K562 (cell line): ENCODE measurements around the gene TTLL8. TPM values are rescaled to one million over a fixed set of nuclear protein-coding genes. Genes with fewer than 3 reads are reported as not detected.

Source experiments
- HNRNPH1 ChIP-seq: fragments of 200-400 bp; formaldehyde crosslinking; optimal IDR thresholded peaks from 2 replicates; pipeline ENCODE3; 2017; ENCODE audit warnings: low read depth, mild to moderate bottlenecking, low read length, moderate library complexity
- L3MBTL2 ChIP-seq: fragments of 450-650 bp; IDR thresholded peaks from 2 replicates; pipeline ENCODE4 v1.6.1; 2016; ENCODE audit warnings: mild to moderate bottlenecking, moderate library complexity
- MTA3 ChIP-seq: fragments of 450-650 bp; formaldehyde crosslinking; IDR thresholded peaks from 2 replicates; pipeline ENCODE4 v1.6.1; 2017; ENCODE audit warnings: mild to moderate bottlenecking, borderline replicate concordance
- MYC ChIP-seq, 2 experiments: fragments of 250-450 bp in 1 of 2; sonication (Bioruptor Pico) in 1 of 2; IDR thresholded peaks; 2 replicates each; pipeline versions ENCODE4 v1.5.1 to v1.6.1; 2012 to 2021; ENCODE audit warnings: low read depth in 2 of 2, borderline replicate concordance in 1 of 2, improper control_type of control experiment in 1 of 2, low read length in 1 of 2, mild to moderate bottlenecking in 1 of 2, moderate library complexity in 1 of 2
- SAFB ChIP-seq: fragments of 200-400 bp; formaldehyde crosslinking; IDR thresholded peaks from 2 replicates; pipeline ENCODE4 v1.6.1; 2017; ENCODE audit warnings: low read depth, low read length, borderline replicate concordance
- TFAP4 ChIP-seq: sonication (generic); formaldehyde crosslinking; IDR thresholded peaks from 2 replicates; pipeline ENCODE4 v1.8.0; 2022; ENCODE audit warnings: missing genetic modification reagents, mild to moderate bottlenecking, moderate library complexity, borderline replicate concordance
- USF1 ChIP-seq: sonication (generic); formaldehyde crosslinking; IDR thresholded peaks from 2 replicates; pipeline ENCODE4 v1.9.0; 2022; ENCODE audit warnings: mild to moderate bottlenecking, missing genetic modification reagents
- ZBTB7A ChIP-seq: IDR thresholded peaks from 2 replicates; pipeline ENCODE4 v1.6.1; 2011; ENCODE audit warnings: low read depth, mild to moderate bottlenecking, low read length, moderate library complexity, borderline replicate concordance; ENCODE audit not compliant: control insufficient read depth
- ZNF143 ChIP-seq: sonication (generic); formaldehyde crosslinking; IDR thresholded peaks from 2 replicates; pipeline ENCODE4 v1.9.0; 2022; ENCODE audit warnings: mild to moderate bottlenecking, missing genetic modification reagents
- ZNF592 ChIP-seq: fragments of 450-650 bp; IDR thresholded peaks from 2 replicates; pipeline ENCODE4 v1.6.1; 2017; ENCODE audit warnings: antibody characterized with exemption, mild to moderate bottlenecking
- polyA plus RNA-seq, 8 experiments: library from polyadenylated mRNA; depleted of rRNA in 4 of 8; stranded (reverse) in 5 of 8; unstranded in 3 of 8; fragments of >200 nt; fragmentation: Nextera tagmentation in 2 of 8; fragmentation: Illumina TruSeq in 1 of 8; extraction: Ambion mirVana in 2 of 8; extraction: Trizol in 1 of 8; gene quantifications; 2 replicates each; pipeline versions ENCODE4 v1.2.1 to v1.2.3, GENCODE V29; 2011 to 2014; ENCODE audit warnings: inconsistent platforms in 1 of 8, missing spikeins in 1 of 8
- total RNA-seq, 7 experiments: library from RNA; depleted of rRNA in 6 of 7; stranded (reverse); fragments of >200 nt in 6 of 7; fragmentation: Illumina TruSeq in 2 of 7; extraction: Trizol in 2 of 7; gene quantifications; 2 replicates each; pipeline versions ENCODE4 v1.2.1 to v1.2.3, GENCODE V29; 2011 to 2021; ENCODE audit warnings: low replicate concordance in 1 of 7
- TF ChIP-seq, protein P1 (sequence below): fragments of 450-650 bp; formaldehyde crosslinking; IDR thresholded peaks from 2 replicates; pipeline ENCODE4 v1.4.0; 2022; ENCODE audit warnings: missing genetic modification characterization
- TF ChIP-seq, protein P2 (sequence below), 2 experiments: fragments of 200-800 bp in 1 of 2; sonication (Bioruptor generic) in 1 of 2; sonication (generic) in 1 of 2; formaldehyde crosslinking in 1 of 2; IDR thresholded peaks in 1 of 2; conservative IDR thresholded peaks in 1 of 2; 2 replicates each; pipeline versions ENCODE4 v1.5.0 to v1.6.1; 2016 to 2020; ENCODE audit warnings: missing compliant biosample characterization in 1 of 2, missing genetic modification characterization in 1 of 2, missing genetic modification reagents in 1 of 2
- TF ChIP-seq, protein P3 (sequence below), 2 experiments: IDR thresholded peaks; 2 replicates each; pipeline ENCODE4 v1.6.1; 2011; ENCODE audit warnings: borderline replicate concordance in 1 of 2, control low read depth in 1 of 2, low read depth in 1 of 2, low read length in 1 of 2, mild to moderate bottlenecking in 1 of 2, mixed read lengths in 1 of 2, moderate library complexity in 1 of 2; ENCODE audit not compliant: insufficient read depth in 1 of 2, insufficient read length in 1 of 2, poor library complexity in 1 of 2, severe bottlenecking in 1 of 2; ENCODE audit errors: extremely low read depth in 1 of 2

TTLL8 gene
- total and polyA plus RNA-seq, 9 of the 15 experiments (the other 6 are each of a cell fraction or from before 2014, with no cell fraction given): not detected

- TF ChIP-seq HNRNPH1 (no peak), TFAP4 (CRISPR knock-in tag) (no peak), ZBTB7A (peak; percentile 8; the same call in 1 of the 2 replicates), L3MBTL2 (peak; percentile 68), MTA3 (peak; percentile 12; the same call in 1 of the 2 replicates), MYC (IDR thresholded peaks at IDR 0.05; ENCODE audit: low read depth, low read length) (0 out of 2 replicates have a peak, but pooled peaks have one; percentile 2), MYC (CRISPR knock-in tag; IDR thresholded peaks at IDR 0.05; ENCODE audit: borderline replicate concordance, low read depth) (no peak), SAFB (peak; percentile 84), USF1 (CRISPR knock-in tag) (peak; percentile 47), ZNF143 (CRISPR knock-in tag) (no peak), ZNF592 (peak; percentile 33; the same call in 1 of the 2 replicates)
- TF ChIP-seq, protein P1, sequence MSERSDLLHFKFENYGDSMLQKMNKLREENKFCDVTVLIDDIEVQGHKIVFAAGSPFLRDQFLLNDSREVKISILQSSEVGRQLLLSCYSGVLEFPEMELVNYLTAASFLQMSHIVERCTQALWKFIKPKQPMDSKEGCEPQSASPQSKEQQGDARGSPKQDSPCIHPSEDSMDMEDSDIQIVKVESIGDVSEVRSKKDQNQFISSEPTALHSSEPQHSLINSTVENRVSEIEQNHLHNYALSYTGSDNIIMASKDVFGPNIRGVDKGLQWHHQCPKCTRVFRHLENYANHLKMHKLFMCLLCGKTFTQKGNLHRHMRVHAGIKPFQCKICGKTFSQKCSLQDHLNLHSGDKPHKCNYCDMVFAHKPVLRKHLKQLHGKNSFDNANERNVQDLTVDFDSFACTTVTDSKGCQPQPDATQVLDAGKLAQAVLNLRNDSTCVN (CRISPR knock-in tag): no peak
- TF ChIP-seq, protein P2, sequence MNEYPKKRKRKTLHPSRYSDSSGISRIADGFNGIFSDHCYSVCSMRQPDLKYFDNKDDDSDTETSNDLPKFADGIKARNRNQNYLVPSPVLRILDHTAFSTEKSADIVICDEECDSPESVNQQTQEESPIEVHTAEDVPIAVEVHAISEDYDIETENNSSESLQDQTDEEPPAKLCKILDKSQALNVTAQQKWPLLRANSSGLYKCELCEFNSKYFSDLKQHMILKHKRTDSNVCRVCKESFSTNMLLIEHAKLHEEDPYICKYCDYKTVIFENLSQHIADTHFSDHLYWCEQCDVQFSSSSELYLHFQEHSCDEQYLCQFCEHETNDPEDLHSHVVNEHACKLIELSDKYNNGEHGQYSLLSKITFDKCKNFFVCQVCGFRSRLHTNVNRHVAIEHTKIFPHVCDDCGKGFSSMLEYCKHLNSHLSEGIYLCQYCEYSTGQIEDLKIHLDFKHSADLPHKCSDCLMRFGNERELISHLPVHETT (CRISPR knock-in tag; conservative IDR thresholded peaks at IDR 0.05 in 1 of 2, IDR thresholded peaks at IDR 0.05 in 1 of 2): no peak
- TF ChIP-seq, protein P3, sequence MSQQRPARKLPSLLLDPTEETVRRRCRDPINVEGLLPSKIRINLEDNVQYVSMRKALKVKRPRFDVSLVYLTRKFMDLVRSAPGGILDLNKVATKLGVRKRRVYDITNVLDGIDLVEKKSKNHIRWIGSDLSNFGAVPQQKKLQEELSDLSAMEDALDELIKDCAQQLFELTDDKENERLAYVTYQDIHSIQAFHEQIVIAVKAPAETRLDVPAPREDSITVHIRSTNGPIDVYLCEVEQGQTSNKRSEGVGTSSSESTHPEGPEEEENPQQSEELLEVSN (IDR thresholded peaks at IDR 0.05; ENCODE audit: borderline replicate concordance in 1 of 2, extremely low read depth in 1 of 2, insufficient read depth in 1 of 2, insufficient read length in 1 of 2, low read depth in 1 of 2, low read length in 1 of 2, poor library complexity in 1 of 2, severe bottlenecking in 1 of 2): peak; percentile 58 to 74
Measured at GRCh38 chr22:49971232-49972162, 86.6 kb downstream of the TTLL8 start (continued).
